ENCODE data around the gene DDR1.

The DDR1 gene

GRCh38 chr6:30883685-30884520, at the start of gene DDR1:
Gene DDR1 (plus strand): TSS chr6:30884519. CDS start chr6:30888730, 4,211 bp downstream.
- Histone ChIP-seq H3K27ac (ENCODE audit: low read depth, low read length) (peak within 1 kb of the TSS; percentile 90), H3K27me3 (ENCODE audit: control insufficient read depth, insufficient read depth, low read length) (no peaks in the 10 kb centered on the region), H3K4me1 (ENCODE audit: control insufficient read depth, insufficient read depth, low read length) (peaks cover 18% of the 10 kb centered on the region), H3K4me3 (ENCODE audit: low read length) (peak within 1 kb of the TSS; percentile 89), H3K36me3 (ENCODE audit: control insufficient read depth, insufficient read depth, low read length) (no peaks in the 10 kb centered on the region), H3K9ac (ENCODE audit: low read length) (peak within 1 kb of the TSS; percentile 61)

- Histone ChIP-seq H3K27me3 (ENCODE audit: control insufficient read depth, insufficient read depth, low read length) (no peaks in the 10 kb centered on the region), H3K27ac (ENCODE audit: low read depth, low read length) (no peak overlapping the region), H3K4me3 (ENCODE audit: low read length) (no peak overlapping the region), H3K4me1 (ENCODE audit: control insufficient read depth, insufficient read depth, low read length) (no peaks in the 10 kb centered on the region), H3K9ac (ENCODE audit: low read length) (no peak overlapping the region), H3K36me3 (ENCODE audit: control insufficient read depth, insufficient read depth, low read length) (no peaks in the 10 kb centered on the region)
These were observed 49.7 kb upstream of the DDR1 start for GRCh38 chr6:30834646-30835045.

GRCh38 chr6:30835576-30835975, 48.7 kb upstream of the DDR1 start:
- Histone ChIP-seq H3K27me3 (ENCODE audit: control insufficient read depth, insufficient read depth, low read length) (no peaks in the 10 kb centered on the region), H3K9ac (ENCODE audit: low read length) (no peak overlapping the region), H3K4me1 (ENCODE audit: control insufficient read depth, insufficient read depth, low read length) (no peaks in the 10 kb centered on the region), H3K27ac (ENCODE audit: low read depth, low read length) (no peak overlapping the region), H3K36me3 (ENCODE audit: control insufficient read depth, insufficient read depth, low read length) (no peaks in the 10 kb centered on the region), H3K4me3 (ENCODE audit: low read length) (no peak overlapping the region)

DNA sequence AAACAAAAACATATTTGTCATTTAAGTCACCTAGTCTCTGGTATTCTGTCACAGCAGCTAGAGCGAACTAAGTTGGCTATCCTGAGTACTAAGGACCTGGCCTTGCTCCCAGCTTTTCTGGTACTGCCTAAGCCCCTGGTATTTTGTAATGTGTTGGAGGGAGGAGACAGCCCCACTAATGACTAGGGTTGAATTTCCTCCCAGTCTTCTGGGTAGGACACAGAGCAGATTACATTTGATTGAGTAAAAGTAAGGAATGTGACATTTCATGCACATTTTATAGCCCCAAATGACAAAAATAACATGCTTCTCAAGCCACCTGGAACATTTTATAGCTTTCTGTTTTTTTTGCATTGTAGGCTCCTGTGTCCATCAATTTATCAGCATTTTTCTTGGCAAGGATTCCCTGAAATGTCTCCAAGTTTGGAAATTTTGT, 47.9 kb upstream of the DDR1 start:
- H3K36me3 ChIP-seq (ENCODE audit: control insufficient read depth, insufficient read depth, low read length): no peaks in the 10 kb centered on the region
- no peaks in the 10 kb centered on the region for H3K4me1 ChIP-seq (ENCODE audit: control insufficient read depth, insufficient read depth, low read length)
- H3K9ac ChIP-seq (ENCODE audit: low read length): no peak overlapping the region
- H3K27ac ChIP-seq (ENCODE audit: low read depth, low read length): no peak overlapping the region
- no peaks in the 10 kb centered on the region for H3K27me3 ChIP-seq (ENCODE audit: control insufficient read depth, insufficient read depth, low read length)
- no peak overlapping the region for H3K4me3 ChIP-seq (ENCODE audit: low read length)

DNA sequence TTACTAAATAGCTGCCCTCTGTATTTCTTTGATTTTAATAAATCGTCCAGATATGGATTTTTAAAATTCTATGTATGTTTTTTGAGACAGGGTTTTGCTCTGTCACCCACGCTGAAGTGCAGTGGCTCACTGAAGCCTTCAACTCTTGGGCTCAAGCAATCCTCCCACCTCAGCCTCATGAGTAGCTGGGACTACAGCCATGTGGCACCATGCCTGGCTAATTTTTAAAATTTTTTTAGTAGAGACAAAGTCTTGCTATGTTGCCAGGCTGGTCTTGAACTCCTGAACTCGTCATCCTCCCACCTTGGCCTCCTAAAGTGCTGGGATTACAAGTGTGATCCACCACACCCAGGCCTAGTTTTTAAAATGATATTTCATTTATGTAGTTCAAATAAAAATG, 47.4 kb upstream of the DDR1 start:
- Histone ChIP-seq H3K9ac (ENCODE audit: low read length) (no peak overlapping the region), H3K4me1 (ENCODE audit: control insufficient read depth, insufficient read depth, low read length) (no peaks in the 10 kb centered on the region), H3K27me3 (ENCODE audit: control insufficient read depth, insufficient read depth, low read length) (no peaks in the 10 kb centered on the region), H3K4me3 (ENCODE audit: low read length) (no peak overlapping the region), H3K36me3 (ENCODE audit: control insufficient read depth, insufficient read depth, low read length) (no peaks in the 10 kb centered on the region), H3K27ac (ENCODE audit: low read depth, low read length) (no peak overlapping the region)

GRCh38 chr6:30837432-30837831, 46.9 kb upstream of the DDR1 start:
- no peak overlapping the region for H3K27ac ChIP-seq (ENCODE audit: low read depth, low read length)
- no peaks in the 10 kb centered on the region for H3K27me3 ChIP-seq (ENCODE audit: control insufficient read depth, insufficient read depth, low read length)
- H3K4me3 ChIP-seq (ENCODE audit: low read length): no peak overlapping the region
- no peak overlapping the region for H3K9ac ChIP-seq (ENCODE audit: low read length)
- H3K4me1 ChIP-seq (ENCODE audit: control insufficient read depth, insufficient read depth, low read length): no peaks in the 10 kb centered on the region
- H3K36me3 ChIP-seq (ENCODE audit: control insufficient read depth, insufficient read depth, low read length): no peaks in the 10 kb centered on the region

- Histone ChIP-seq H3K4me3 (ENCODE audit: low read length) (no peak overlapping the region), H3K9ac (ENCODE audit: low read length) (no peak overlapping the region), H3K27me3 (ENCODE audit: control insufficient read depth, insufficient read depth, low read length) (no peaks in the 10 kb centered on the region), H3K36me3 (ENCODE audit: control insufficient read depth, insufficient read depth, low read length) (no peaks in the 10 kb centered on the region), H3K27ac (ENCODE audit: low read depth, low read length) (no peak overlapping the region), H3K4me1 (ENCODE audit: control insufficient read depth, insufficient read depth, low read length) (no peaks in the 10 kb centered on the region)
These were observed 46.4 kb upstream of the DDR1 start for GRCh38 chr6:30837870-30838269.

GRCh38 chr6:30839671-30840070, 44.6 kb upstream of the DDR1 start:
- H3K9ac ChIP-seq (ENCODE audit: low read length): no peak overlapping the region
- H3K4me3 ChIP-seq (ENCODE audit: low read length): no peak overlapping the region
- no peaks in the 10 kb centered on the region for H3K36me3 ChIP-seq (ENCODE audit: control insufficient read depth, insufficient read depth, low read length)
- no peaks in the 10 kb centered on the region for H3K4me1 ChIP-seq (ENCODE audit: control insufficient read depth, insufficient read depth, low read length)
- H3K27me3 ChIP-seq (ENCODE audit: control insufficient read depth, insufficient read depth, low read length): no peaks in the 10 kb centered on the region
- H3K27ac ChIP-seq (ENCODE audit: low read depth, low read length): no peak overlapping the region

DNA sequence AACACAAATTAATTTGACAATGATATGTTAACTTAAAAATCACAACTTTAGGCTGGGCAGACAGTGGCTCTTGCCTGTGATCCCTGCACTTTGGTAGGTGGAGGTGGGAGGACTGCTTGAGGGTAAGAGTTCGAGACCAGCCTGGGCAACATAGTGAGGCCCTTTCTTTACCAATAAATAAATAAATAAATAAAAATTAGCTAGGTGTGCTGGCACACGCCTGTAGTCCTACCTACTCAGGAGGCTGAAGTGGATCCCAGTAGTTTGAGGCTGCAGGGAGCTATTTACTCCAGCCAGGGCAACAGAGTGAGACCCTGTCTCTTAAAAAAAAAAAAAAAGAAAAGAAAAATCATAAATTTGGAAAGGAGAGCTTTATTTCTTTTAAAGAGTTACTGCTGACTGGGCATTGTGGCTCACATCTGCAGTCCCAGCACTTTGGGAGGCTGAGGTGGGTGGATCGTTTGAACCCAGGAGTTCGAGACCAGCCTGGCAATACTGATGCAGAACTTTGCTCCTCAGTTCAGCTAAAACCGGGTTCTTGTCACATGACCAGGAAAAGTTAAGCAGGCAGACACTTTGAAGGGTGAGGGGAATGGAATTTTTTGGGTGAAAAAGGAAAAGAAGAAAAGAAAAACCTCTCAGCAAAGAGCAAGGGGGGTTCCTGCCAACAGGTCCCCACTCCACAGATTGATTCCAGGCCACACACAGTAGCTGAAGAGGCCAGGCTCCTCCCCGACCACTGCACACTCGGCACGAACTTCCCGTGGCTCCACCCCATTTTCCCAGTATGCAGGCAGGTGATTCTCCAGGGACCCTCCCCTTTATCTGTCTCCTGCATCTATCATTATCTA, 44.0 kb upstream of the DDR1 start:
- no peaks in the 10 kb centered on the region for H3K36me3 ChIP-seq (ENCODE audit: control insufficient read depth, insufficient read depth, low read length)
- H3K4me1 ChIP-seq (ENCODE audit: control insufficient read depth, insufficient read depth, low read length): no peaks in the 10 kb centered on the region
- H3K27me3 ChIP-seq (ENCODE audit: control insufficient read depth, insufficient read depth, low read length): no peaks in the 10 kb centered on the region
- H3K4me3 ChIP-seq (ENCODE audit: low read length): no peak overlapping the region
- H3K27ac ChIP-seq (ENCODE audit: low read depth, low read length): no peak overlapping the region
- no peak overlapping the region for H3K9ac ChIP-seq (ENCODE audit: low read length)

GRCh38 chr6:30840935-30841643, 43.2 kb upstream of the DDR1 start:
- Histone ChIP-seq H3K36me3 (ENCODE audit: control insufficient read depth, insufficient read depth, low read length) (no peaks in the 10 kb centered on the region), H3K27ac (ENCODE audit: low read depth, low read length) (no peak overlapping the region), H3K9ac (ENCODE audit: low read length) (no peak overlapping the region), H3K27me3 (ENCODE audit: control insufficient read depth, insufficient read depth, low read length) (no peaks in the 10 kb centered on the region), H3K4me3 (ENCODE audit: low read length) (no peak overlapping the region), H3K4me1 (ENCODE audit: control insufficient read depth, insufficient read depth, low read length) (no peaks in the 10 kb centered on the region)

DNA sequence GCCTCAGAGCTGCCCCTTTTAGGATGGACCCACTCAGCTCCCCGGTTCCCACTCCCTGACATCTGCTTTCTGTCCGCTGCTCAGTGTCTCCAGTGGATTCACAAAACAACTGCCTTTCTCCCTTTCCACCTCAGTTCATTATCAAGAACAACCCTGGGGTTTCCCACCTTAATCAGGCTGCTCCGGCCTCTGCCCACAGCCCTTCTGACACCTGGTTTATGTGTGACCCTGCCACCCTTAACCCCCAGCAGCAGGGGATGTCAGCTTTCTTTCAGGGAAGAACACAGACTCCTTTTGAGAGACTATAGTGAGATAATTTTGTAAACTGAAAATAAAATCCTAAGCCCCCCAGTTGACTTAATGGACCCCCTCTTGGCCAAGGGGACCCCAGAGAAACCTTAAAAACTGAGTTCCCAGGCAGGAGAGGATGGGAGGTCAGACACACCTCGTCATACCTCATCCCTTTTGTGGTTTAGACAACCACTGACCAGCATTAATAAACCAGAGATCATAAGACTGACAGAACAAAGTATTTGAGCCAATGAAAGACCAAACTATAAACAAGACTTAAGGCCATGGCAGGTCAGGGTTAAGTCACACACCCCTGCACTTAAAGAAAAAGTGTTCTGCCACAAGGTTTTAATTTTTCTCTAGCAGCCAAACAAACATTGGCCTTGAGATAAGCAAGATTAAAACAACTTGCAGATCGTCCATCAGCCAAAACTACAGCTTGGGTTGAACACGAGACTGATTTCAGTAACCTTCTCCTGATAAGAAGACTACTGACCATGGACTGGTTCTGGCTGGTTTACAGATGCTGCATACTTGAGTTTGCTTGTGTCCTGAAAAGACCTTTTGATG, 42.4 kb upstream of the DDR1 start:
- Histone ChIP-seq H3K4me1 (ENCODE audit: control insufficient read depth, insufficient read depth, low read length) (no peaks in the 10 kb centered on the region), H3K27ac (ENCODE audit: low read depth, low read length) (no peak overlapping the region), H3K9ac (ENCODE audit: low read length) (no peak overlapping the region), H3K27me3 (ENCODE audit: control insufficient read depth, insufficient read depth, low read length) (no peaks in the 10 kb centered on the region), H3K4me3 (ENCODE audit: low read length) (no peak overlapping the region), H3K36me3 (ENCODE audit: control insufficient read depth, insufficient read depth, low read length) (no peaks in the 10 kb centered on the region)
